ENCODE data around the gene DNAH3. TPM values are rescaled to one million over a fixed set of nuclear protein-coding genes. Genes with fewer than 3 reads are reported as not detected.
"Not testable (repeated sequence)": the region's sequence is repeated elsewhere in the genome, so short reads cannot be mapped to it uniquely, and the experiment has no call there.

DNAH3 gene
- total RNA-seq, result under 1 TPM in 1 of 2 donors, not detected in 1; 0.03 TPM

- Mint-ChIP-seq H3K27me3 (peaks cover 14 to 19% of the 10 kb centered on the region in 2 donors), H3K9me3 (no peaks in the 10 kb centered on the region), H3K4me1 (ENCODE audit: low read depth in 2 of 2) (no peaks in the 10 kb centered on the region), H3K4me3 (no peak within 1 kb of the TSS), H3K27ac (no peak within 1 kb of the TSS), H3K36me3 (no peaks in the 10 kb centered on the region)
- DNase-seq (ENCODE audit: low spot score), result no peak
- ATAC-seq, result no peak
Observed at GRCh38 chr16:21150375-21151001, at the start of gene DNAH3. Gene DNAH3 (minus strand): TSS chr16:21150846. CDS start chr16:21150319, 527 bp downstream.

- Mint-ChIP-seq H3K4me1 (ENCODE audit: low read depth in 2 of 2) (no peaks in the 10 kb centered on the region), H3K27me3 (peaks cover 29 to 40% of the 10 kb centered on the region in 2 donors), H3K36me3 (no peaks in the 10 kb centered on the region), H3K27ac (no peak overlapping the region), H3K9me3 (no peaks in the 10 kb centered on the region), H3K4me3 (no peak overlapping the region)
- DNase-seq (ENCODE audit: low spot score), result no peak
- no peak for ATAC-seq
Observed at GRCh38 chr16:21199607-21200218, 49.1 kb upstream of the DNAH3 start.

- DNase-seq (ENCODE audit: low spot score), result no peak
- Mint-ChIP-seq H3K9me3 (no peaks in the 10 kb centered on the region), H3K4me3 (no peak overlapping the region), H3K27me3 (peaks cover 33 to 35% of the 10 kb centered on the region in 2 donors), H3K27ac (no peak overlapping the region), H3K36me3 (no peaks in the 10 kb centered on the region), H3K4me1 (ENCODE audit: low read depth in 2 of 2) (no peaks in the 10 kb centered on the region)
- no peak for ATAC-seq
Observed at GRCh38 chr16:21197621-21198020, 47.0 kb upstream of the DNAH3 start.

GRCh38 chr16:21197112-21197511 is 46.5 kb upstream of the DNAH3 start:
- Mint-ChIP-seq H3K27me3 (peaks cover 28 to 34% of the 10 kb centered on the region in 2 donors), H3K27ac (no peak overlapping the region), H3K4me3 (no peak overlapping the region), H3K9me3 (no peaks in the 10 kb centered on the region), H3K4me1 (ENCODE audit: low read depth in 2 of 2) (no peaks in the 10 kb centered on the region), H3K36me3 (no peaks in the 10 kb centered on the region)
- ATAC-seq (no peak), DNase-seq (ENCODE audit: low spot score) (no peak)

- not testable (repeated sequence) for H3K36me3 Mint-ChIP-seq; H3K27ac Mint-ChIP-seq; ATAC-seq; H3K4me3 Mint-ChIP-seq; H3K4me1 Mint-ChIP-seq (ENCODE audit: low read depth in 2 of 2); H3K9me3 Mint-ChIP-seq; DNase-seq (ENCODE audit: low spot score)
- H3K27me3 Mint-ChIP-seq, result peaks cover 20 to 27% of the 10 kb centered on the region in 2 donors
Observed at GRCh38 chr16:21195330-21195729, 44.7 kb upstream of the DNAH3 start.

GRCh38 chr16:21194771-21195301 is 44.2 kb upstream of the DNAH3 start:
- DNase-seq (ENCODE audit: low spot score) (no peak), ATAC-seq (no peak)
- no peaks in the 10 kb centered on the region for H3K4me1 Mint-ChIP-seq (ENCODE audit: low read depth in 2 of 2)

GRCh38 chr16:21192991-21193390 is 42.3 kb upstream of the DNAH3 start:
- Mint-ChIP-seq H3K9me3 (no peaks in the 10 kb centered on the region), H3K27me3 (peaks cover 8 to 15% of the 10 kb centered on the region in 2 donors), H3K4me1 (ENCODE audit: low read depth in 2 of 2) (peaks cover 3 to 5% of the 10 kb centered on the region in 2 donors), H3K36me3 (no peaks in the 10 kb centered on the region), H3K4me3 (no peak overlapping the region), H3K27ac (no peak overlapping the region)
- ATAC-seq, result no peak
- no peak for DNase-seq (ENCODE audit: low spot score)

More at GRCh38 chr16:21194771-21195301, 44.2 kb upstream of the DNAH3 start:
- H3K9me3 Mint-ChIP-seq, result no peaks in the 10 kb centered on the region
- peaks cover 16 to 26% of the 10 kb centered on the region in 2 donors for H3K27me3 Mint-ChIP-seq
- H3K27ac Mint-ChIP-seq, result no peak overlapping the region
- H3K4me3 Mint-ChIP-seq, result no peak overlapping the region
- H3K36me3 Mint-ChIP-seq, result no peaks in the 10 kb centered on the region

GRCh38 chr16:21190599-21190998 is 40.0 kb upstream of the DNAH3 start:
- ATAC-seq, result no peak
- Mint-ChIP-seq H3K9me3 (no peaks in the 10 kb centered on the region), H3K36me3 (no peaks in the 10 kb centered on the region), H3K27ac (no peak overlapping the region), H3K4me3 (no peak overlapping the region), H3K4me1 (ENCODE audit: low read depth in 2 of 2) (peaks cover 5% of the 10 kb centered on the region in 2 donors), H3K27me3 (peaks cover 8 to 15% of the 10 kb centered on the region in 2 donors)
- no peak for DNase-seq (ENCODE audit: low spot score)

GRCh38 chr16:21190013-21190412 is 39.4 kb upstream of the DNAH3 start:
- ATAC-seq, result no peak
- H3K4me3 Mint-ChIP-seq, result no peak overlapping the region
- peaks cover 8 to 15% of the 10 kb centered on the region in 2 donors for H3K27me3 Mint-ChIP-seq
- H3K9me3 Mint-ChIP-seq, result no peaks in the 10 kb centered on the region
- H3K4me1 Mint-ChIP-seq (ENCODE audit: low read depth in 2 of 2), result peaks cover 5 to 7% of the 10 kb centered on the region in 2 donors
- H3K27ac Mint-ChIP-seq, result no peak overlapping the region
- DNase-seq (ENCODE audit: low spot score), result no peak
- no peaks in the 10 kb centered on the region for H3K36me3 Mint-ChIP-seq

GRCh38 chr16:21189311-21189710 is 38.7 kb upstream of the DNAH3 start:
- no peak overlapping the region for H3K4me3 Mint-ChIP-seq
- H3K9me3 Mint-ChIP-seq, result no peaks in the 10 kb centered on the region
- H3K4me1 Mint-ChIP-seq (ENCODE audit: low read depth in 2 of 2), result peaks cover 10 to 11% of the 10 kb centered on the region in 2 donors
- ATAC-seq (no peak), DNase-seq (ENCODE audit: low spot score) (no peak)
- H3K36me3 Mint-ChIP-seq, result no peaks in the 10 kb centered on the region
- H3K27ac Mint-ChIP-seq, result no peak overlapping the region
- H3K27me3 Mint-ChIP-seq, result peaks cover under 1 to 12% of the 10 kb centered on the region in 2 donors

GRCh38 chr16:21186326-21186691 is 35.7 kb upstream of the DNAH3 start:
- ATAC-seq, result no peak
- H3K4me1 Mint-ChIP-seq (ENCODE audit: low read depth in 2 of 2), result peaks cover 10 to 11% of the 10 kb centered on the region in 2 donors
- peaks cover 0 to 1% of the 10 kb centered on the region in 2 donors for H3K27me3 Mint-ChIP-seq
- H3K36me3 Mint-ChIP-seq, result peaks cover 3% of the 10 kb centered on the region
- H3K27ac Mint-ChIP-seq, result no peak overlapping the region
- no peak overlapping the region for H3K4me3 Mint-ChIP-seq
- DNase-seq (ENCODE audit: low spot score), result no peak
- H3K9me3 Mint-ChIP-seq, result no peaks in the 10 kb centered on the region

GRCh38 chr16:21185659-21186325 is 35.1 kb upstream of the DNAH3 start:
- Mint-ChIP-seq H3K4me3 (no peak overlapping the region), H3K27me3 (no peaks in the 10 kb centered on the region), H3K4me1 (ENCODE audit: low read depth in 2 of 2) (peaks cover 10 to 11% of the 10 kb centered on the region in 2 donors), H3K36me3 (peaks cover 8% of the 10 kb centered on the region), H3K9me3 (no peaks in the 10 kb centered on the region), H3K27ac (no peak overlapping the region)
- DNase-seq (ENCODE audit: low spot score) (no peak), ATAC-seq (no peak)

GRCh38 chr16:21184834-21185233 is 34.2 kb upstream of the DNAH3 start:
- peak; percentile 50 to 61 for ATAC-seq
- H3K4me1 Mint-ChIP-seq (ENCODE audit: low read depth in 2 of 2), result peaks cover 10 to 11% of the 10 kb centered on the region in 2 donors
- no peak overlapping the region for H3K4me3 Mint-ChIP-seq
- no peak for DNase-seq (ENCODE audit: low spot score)
- no peaks in the 10 kb centered on the region for H3K27me3 Mint-ChIP-seq
- H3K36me3 Mint-ChIP-seq, result peaks cover 8% of the 10 kb centered on the region
- H3K9me3 Mint-ChIP-seq, result no peaks in the 10 kb centered on the region
- H3K27ac Mint-ChIP-seq, result no peak overlapping the region

- Mint-ChIP-seq H3K4me1 (ENCODE audit: low read depth in 2 of 2) (peaks cover 10 to 11% of the 10 kb centered on the region in 2 donors), H3K27me3 (no peaks in the 10 kb centered on the region), H3K36me3 (peaks cover 8% of the 10 kb centered on the region), H3K27ac (no peak overlapping the region), H3K4me3 (no peak overlapping the region), H3K9me3 (no peaks in the 10 kb centered on the region)
- no peak for ATAC-seq
- DNase-seq (ENCODE audit: low spot score), result no peak
Observed at GRCh38 chr16:21183995-21184394, 33.3 kb upstream of the DNAH3 start.
